ENCODE measurements around the gene UNC13C. TPM values are rescaled to one million over a fixed set of nuclear protein-coding genes. Genes with fewer than 3 reads are reported as not detected.

Gene UNC13C
- total and polyA plus RNA-seq, 10 of the 15 experiments (the other 5 are each of a cell fraction or from before 2014, with no cell fraction given), result 9.9 to 81.3 (median 25.0) TPM

GRCh38 chr15:54618120-54618519 lies 639.9 kb downstream of the UNC13C start:
- intact Hi-C loops (cut with micrococcal nuclease; ENCODE audit: unreplicated experiment), result no loop called here
- Histone ChIP-seq H3K9me3 (replicated peaks; ENCODE audit: control insufficient read depth, insufficient read depth, low read length) (no peaks in the 10 kb centered on the region), H3K4me3 (no peak overlapping the region), H3K36me3 (ENCODE audit: control insufficient read depth in 2 of 2, insufficient read depth in 2 of 2, low read length in 1 of 2) (no peaks in the 10 kb centered on the region), H3K27me3 (replicated peaks in 1 of 2; ENCODE audit: control insufficient read depth in 2 of 2, insufficient read depth in 2 of 2, low read length in 1 of 2) (no peaks in the 10 kb centered on the region), H3K79me2 (ENCODE audit: control insufficient read depth, insufficient read depth, low read length) (no peaks in the 10 kb centered on the region), H4K20me1 (ENCODE audit: control insufficient read depth, insufficient read depth) (no peaks in the 10 kb centered on the region), H3K4me2 (ENCODE audit: control insufficient read depth, insufficient read depth) (no peak overlapping the region), H3K27ac (ENCODE audit: control insufficient read depth, insufficient read depth) (no peak overlapping the region), H3K9ac (ENCODE audit: control insufficient read depth, insufficient read depth, low read length) (no peak overlapping the region), H2AFZ (ENCODE audit: control insufficient read depth, low read depth, low read length) (no peak overlapping the region), H3K4me1 (ENCODE audit: control insufficient read depth, insufficient read depth, low read length) (no peaks in the 10 kb centered on the region)
- in situ Hi-C loops (cut with MboI), result no loop called here
- WGBS (ENCODE audit: insufficient coverage, insufficient replicate concordance, low lambda C conversion rate, missing lambda C conversion rate), result 3% methylated on average over 2 of the region's 2 CpGs
- ChIA-PET POLR2A (interaction anchor here (1.5 to 2.5 kb wide), 3 partner anchors 14 to 99 kb away, joined by 3 to 13 read pairs (median 11); no protein-coding TSS in a partner anchor), RAD21 (ENCODE audit: unreplicated experiment) (interaction anchor here (1.2 to 2.9 kb wide), 6 partner anchors 12 to 115 kb away, joined by 3 to 15 read pairs (median 7); no protein-coding TSS in a partner anchor), CTCF (interaction anchor here (0.5 to 2.1 kb wide), 5 partner anchors 13 to 185 kb away, joined by 3 to 9 read pairs (median 3); no protein-coding TSS in a partner anchor), SMC1A (ENCODE audit: uncharacterized antibody, unreplicated experiment) (interaction anchor here (0.8 to 6.8 kb wide), 12 partner anchors 8 to 490 kb away, joined by 3 to 75 read pairs (median 6); no protein-coding TSS in a partner anchor)
- ATAC-seq (peak; percentile 14; the same call in 2 of the 3 replicates), FAIRE-seq (no peak), DNase-seq (ENCODE audit: low read depth, low spot score) (no peak)
- TF ChIP-seq HDGF (IDR thresholded peaks at IDR 0.05), result no peak
- TF ChIP-seq MYC (IDR thresholded peaks at IDR 0.05; ENCODE audit: insufficient read depth, insufficient read length, insufficient replicate concordance, low read length, severe bottlenecking), result no peak
- TF ChIP-seq CBX3 (IDR thresholded peaks at IDR 0.05; ENCODE audit: borderline replicate concordance, low read depth), result no peak
- TF ChIP-seq CBX5 (IDR thresholded peaks at IDR 0.05; ENCODE audit: low read depth), result no peak
- TF ChIP-seq RB1 (IDR thresholded peaks at IDR 0.05; ENCODE audit: borderline replicate concordance), result no peak
- no peak for TF ChIP-seq MAX (IDR thresholded peaks at IDR 0.05; ENCODE audit: low read depth, low read length)
- no peak for TF ChIP-seq HCFC1 (IDR thresholded peaks at IDR 0.05; ENCODE audit: low read length)
- TF ChIP-seq ATF3 (IDR thresholded peaks at IDR 0.05; ENCODE audit: borderline replicate concordance, extremely low read depth, low read depth, low read length), result no peak
- TF ChIP-seq WRNIP1 (IDR thresholded peaks at IDR 0.05; ENCODE audit: borderline replicate concordance, low read depth, low read length), result no peak
- no peak for TF ChIP-seq CREM (IDR thresholded peaks at IDR 0.05; ENCODE audit: low read depth)
- TF ChIP-seq MYB (IDR thresholded peaks at IDR 0.05; ENCODE audit: borderline replicate concordance, low read depth, low read length), result no peak
- TF ChIP-seq ZNF687 (IDR thresholded peaks at IDR 0.05), result no peak
- no peak for TF ChIP-seq TCF3 (IDR thresholded peaks at IDR 0.05; ENCODE audit: borderline replicate concordance, insufficient read depth, low read depth, low read length)
- BruUV-seq (replicated peaks), result no TSS peak

All from GM12878 (cell line).